Measurements from ENCODE around the gene TIMM17A.
A peak's percentile ranks its signal among the peaks of the same experiment; 100 is the strongest.

GRCh38 chr1:202009326-202010179 is 54.2 kb downstream of the TIMM17A start:
- TF ChIP-seq CTCF (IDR thresholded peaks at IDR 0.05; ENCODE audit: insufficient read depth, low read depth, low read length) (peak; percentile 95), EZH2 (IDR thresholded peaks at IDR 0.05; ENCODE audit: insufficient read depth, low read length) (no peak)
